ENCODE results near the gene DEF6. TPM values are rescaled to one million over a fixed set of nuclear protein-coding genes. Genes with fewer than 3 reads are reported as not detected.

The DEF6 gene
- total and polyA plus RNA-seq, 2 of the 8 experiments (the other 6 are each of a cell fraction or from before 2014, with no cell fraction given) = 3.3 to 4.1 TPM

DNA sequence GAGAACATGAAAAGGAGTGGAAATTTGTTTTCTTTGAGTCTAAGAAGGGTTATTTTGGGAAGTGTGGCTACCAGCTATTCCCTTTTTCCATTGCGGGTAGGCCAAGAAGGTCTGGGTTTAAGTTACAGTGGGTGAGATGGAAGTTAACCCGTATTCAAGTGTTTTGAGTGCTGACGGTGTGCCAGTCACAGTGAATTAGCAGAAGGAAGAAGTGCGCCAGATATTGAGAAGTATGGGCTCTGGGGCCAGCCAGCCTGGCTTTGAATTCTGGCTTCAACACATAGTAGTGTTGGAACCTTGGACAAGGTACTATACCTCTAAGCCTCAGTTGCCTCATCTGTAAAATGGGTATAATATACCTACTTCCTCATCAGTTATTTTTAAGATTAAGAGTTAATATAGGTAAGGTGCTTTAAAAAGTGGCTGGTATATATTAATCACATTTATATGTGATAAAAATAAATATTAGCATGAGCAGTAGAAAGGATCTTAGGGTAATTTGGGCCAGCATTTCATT lies 21.8 kb upstream of the DEF6 start (continued):
- TF ChIP-seq SP4 (IDR thresholded peaks at IDR 0.05; ENCODE audit: low read length) = no peak
- no peak for TF ChIP-seq TBP (IDR thresholded peaks at IDR 0.05; ENCODE audit: low read depth, low read length)
- TF ChIP-seq SUZ12 (IDR thresholded peaks at IDR 0.05; ENCODE audit: low read length) = no peak
